Measurements from ENCODE around the gene CCT5. TPM values are rescaled to one million over a fixed set of nuclear protein-coding genes. Genes with fewer than 3 reads are reported as not detected.

CCT5 gene
- 916 and 961 TPM in 2 replicates for total RNA-seq (2014; rRNA removed; shearing (Covaris generic))

GRCh38 chr5:10249948-10250805 is at the start of gene CCT5:
Gene CCT5 (plus strand): TSS chr5:10250280. CDS start chr5:10250341, 61 bp downstream.

DNA sequence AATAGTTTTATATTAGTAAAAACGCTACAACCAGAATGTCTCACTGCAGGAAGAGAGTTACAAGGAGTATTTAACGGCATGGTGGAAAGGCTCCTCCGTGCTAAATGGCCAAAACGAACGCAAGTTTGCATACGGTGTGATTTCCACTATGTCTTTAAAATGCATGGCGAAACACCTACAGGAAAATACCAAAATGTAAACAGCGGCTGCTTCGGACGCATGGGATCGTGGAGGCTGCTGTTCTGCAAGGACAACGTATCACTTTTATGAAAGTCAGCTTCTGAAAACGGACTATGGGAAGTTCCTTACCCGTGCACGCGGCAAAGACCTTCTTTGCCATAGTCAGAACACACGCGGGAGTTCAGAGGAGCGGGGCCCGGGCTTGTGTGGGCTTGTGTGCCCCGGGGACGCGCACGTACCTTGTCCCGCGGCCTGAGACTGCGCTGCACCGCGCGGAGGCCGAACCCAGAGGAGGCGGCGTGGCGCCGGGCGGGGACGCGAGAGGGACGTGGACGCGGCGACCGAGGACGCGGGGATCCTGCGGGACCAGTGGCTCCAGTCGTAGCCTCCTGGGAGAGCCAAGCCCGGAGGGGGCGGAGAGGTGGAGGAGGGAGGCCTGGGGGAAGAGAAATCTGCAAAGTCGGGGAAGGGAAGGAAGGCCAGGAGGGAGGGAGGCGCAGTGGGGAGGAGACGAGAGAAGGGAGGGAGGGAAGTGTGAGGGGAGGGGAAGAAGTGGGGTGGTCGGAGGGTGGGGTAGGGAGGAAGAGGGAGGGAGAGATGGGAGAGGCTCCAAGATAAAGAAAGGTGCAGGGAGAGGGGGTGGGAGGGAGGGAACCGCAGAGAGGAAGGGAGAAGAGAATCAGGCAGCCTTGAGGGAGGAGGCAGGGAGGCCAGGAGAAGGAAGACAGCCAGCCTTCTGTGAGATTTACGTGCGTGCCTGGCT is 57.4 kb downstream of the CCT5 start, which contains the start of gene CMBL:
Gene CMBL, minus strand, starts transcription at position 697 of the 943 bp plus-strand sequence. CDS start 17,140 bp downstream, outside the sequence.

Small RNA genes within 50 kb of the gene (small RNA-seq; reads per million reads assigned to genes)
- gene RF00019 = not detected

Other genes with a start within 250 kb of the CCT5 start
- 7.5 and 9.6 TPM in 2 replicates for gene ATPSCKMT, start 392 bp upstream of the CCT5 start, total RNA-seq (2014; rRNA removed; shearing (Covaris generic))
- gene CMBL, start 57.6 kb downstream of the CCT5 start, total RNA-seq (2014; rRNA removed; shearing (Covaris generic)) = 5.1 and 6.8 TPM in 2 replicates
- gene MARCHF6, start 103.4 kb downstream of the CCT5 start, total RNA-seq (2014; rRNA removed; shearing (Covaris generic)) = 51.9 and 55.7 TPM in 2 replicates
- gene ROPN1L, start 191.6 kb downstream of the CCT5 start, total RNA-seq (2014; rRNA removed; shearing (Covaris generic)) = 3.9 and 5.3 TPM in 2 replicates

All from A375 (cell line).